Pulmonary artery endothelial cell (primary cell): Measurements from ENCODE around the gene GADD45GIP1. TPM values are rescaled to one million over a fixed set of nuclear protein-coding genes. Genes with fewer than 3 reads are reported as not detected.
"Not testable (repeated sequence)": the region's sequence is repeated elsewhere in the genome, so short reads cannot be mapped to it uniquely, and the experiment has no call there.

Source experiments
- DNase-seq: peaks from one replicate; pipeline ENCODE4 v3.0.0-alpha.2; 2011; ENCODE audit warnings: low read depth, low spot score
- total RNA-seq: library from RNA; depleted of rRNA; stranded (reverse); fragments of >200 nt; gene quantifications from 2 replicates; pipeline ENCODE4 v1.2.3, GENCODE V29; 2014

GADD45GIP1 gene
- total RNA-seq, 1 donor from 2014 or later, result 33.3 TPM

DNA sequence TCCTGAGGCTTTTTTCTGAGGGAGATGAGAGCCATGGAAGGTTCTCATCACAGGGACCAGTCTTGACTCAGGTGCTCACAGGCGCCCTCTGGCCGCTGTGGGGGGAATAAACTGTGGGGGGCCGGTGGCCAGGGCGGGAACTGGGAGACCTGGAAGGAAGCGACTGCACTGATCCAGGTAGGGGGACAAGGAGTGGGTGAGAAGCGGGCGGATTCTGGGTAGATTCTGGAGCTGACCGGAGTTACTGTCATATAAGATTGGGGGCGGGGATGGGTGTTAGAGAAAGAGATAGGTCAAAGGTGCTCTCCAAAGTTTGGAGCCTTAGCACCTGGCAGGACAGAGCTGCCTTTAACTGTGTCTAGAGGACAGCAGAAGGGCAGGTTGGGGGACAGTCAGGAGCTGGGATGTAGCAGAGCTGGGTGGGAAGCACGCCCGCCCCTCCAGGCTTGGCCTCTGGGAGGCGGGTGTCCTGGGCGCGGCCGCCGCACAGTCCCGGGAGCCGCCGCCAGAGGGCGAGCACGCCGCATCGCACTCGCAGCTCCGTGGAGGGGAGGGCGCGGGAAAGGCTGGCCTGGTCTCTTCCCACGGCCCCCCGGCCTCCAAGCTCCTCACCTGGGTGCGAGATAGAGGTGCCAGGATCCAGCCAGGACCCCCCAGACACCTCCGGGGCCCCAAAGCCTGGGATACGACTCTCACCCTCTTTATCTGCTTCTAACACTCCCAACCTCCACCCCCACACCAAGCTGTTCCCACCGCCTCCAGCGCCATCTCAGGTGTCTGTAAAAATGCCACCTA is 8.2 kb upstream of the GADD45GIP1 start:
- DNase-seq, result no peak

DNA sequence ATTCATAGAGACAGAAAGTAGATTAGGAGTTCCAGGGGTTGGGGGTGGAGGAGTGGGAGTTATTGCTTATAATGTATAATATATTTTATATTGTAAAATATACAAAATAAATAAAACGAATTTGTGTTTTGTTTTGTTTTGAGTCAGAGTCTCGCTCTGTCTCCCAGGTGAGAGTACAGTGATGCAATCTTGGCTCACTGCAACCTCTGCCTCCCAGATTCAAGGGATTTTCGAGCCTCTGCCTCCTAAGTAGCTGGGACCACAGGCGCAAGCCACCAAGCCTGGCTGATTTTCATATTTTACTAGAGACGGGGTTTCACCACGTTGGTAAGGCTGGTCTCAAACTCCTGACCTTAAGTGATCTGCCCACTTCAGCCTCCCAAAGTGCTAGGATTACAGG is 2.5 kb upstream of the GADD45GIP1 start:
- no peak for DNase-seq

- not testable (repeated sequence) for DNase-seq
Measured at GRCh38 chr19:12957389-12957952, 448 bp upstream of the GADD45GIP1 start.

DNA sequence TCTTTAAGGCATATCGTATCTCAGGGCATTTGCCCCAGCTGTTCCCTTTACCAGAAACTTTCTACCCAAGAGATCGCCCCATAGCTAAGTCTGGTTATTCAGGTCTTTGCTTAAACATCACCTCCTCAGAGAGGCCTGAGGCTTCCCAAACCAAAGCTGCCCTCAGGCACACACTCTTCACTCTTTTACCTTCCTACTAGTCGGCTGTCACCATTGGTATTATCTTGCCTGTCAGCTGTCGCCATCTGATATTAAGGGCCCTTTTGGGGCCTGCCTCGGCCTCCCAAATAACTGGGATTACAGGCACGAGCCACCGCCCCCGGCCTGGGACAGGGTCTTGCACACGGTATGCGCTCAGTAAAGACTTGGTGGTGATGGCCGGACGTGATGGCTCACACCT is 1.0 kb downstream of the GADD45GIP1 start:
- DNase-seq, result no peak

- not testable (repeated sequence) for DNase-seq
Measured at GRCh38 chr19:12955575-12955974, 1.4 kb downstream of the GADD45GIP1 start.

GRCh38 chr19:12954612-12954962 is 2.4 kb downstream of the GADD45GIP1 start:
- no peak for DNase-seq

- DNase-seq, result no peak
Measured at GRCh38 chr19:12953799-12954611, 3.0 kb downstream of the GADD45GIP1 start.

- DNase-seq, result no peak
Measured at GRCh38 chr19:12953138-12953798, 3.8 kb downstream of the GADD45GIP1 start.

DNA sequence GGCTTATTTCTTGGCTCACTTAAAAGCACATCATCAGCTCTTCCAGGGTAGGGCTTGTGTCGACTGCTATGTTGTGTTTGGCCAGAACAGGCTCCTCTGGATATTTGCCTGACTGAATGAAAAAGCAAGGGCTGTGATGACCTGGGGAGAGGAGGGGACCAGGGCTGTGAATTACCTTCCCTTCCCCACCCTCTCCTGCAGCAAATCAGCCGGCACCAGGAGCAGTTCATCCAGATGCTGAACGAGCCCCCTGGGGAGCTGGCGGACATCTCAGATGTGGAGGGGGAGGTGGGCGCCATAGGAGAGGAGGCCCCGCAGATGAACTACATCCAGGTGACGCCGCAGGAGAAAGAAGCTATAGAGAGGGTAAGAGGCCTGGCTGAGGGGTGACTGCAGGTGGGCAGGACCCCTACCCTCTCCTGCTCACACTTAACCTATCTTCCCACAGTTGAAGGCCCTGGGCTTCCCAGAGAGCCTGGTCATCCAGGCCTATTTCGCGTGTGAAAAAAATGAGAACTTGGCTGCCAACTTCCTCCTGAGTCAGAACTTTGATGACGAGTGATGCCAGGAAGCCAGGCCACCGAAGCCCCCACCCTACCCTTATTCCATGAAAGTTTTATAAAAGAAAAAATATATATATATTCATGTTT is 4.4 kb downstream of the GADD45GIP1 start:
- DNase-seq, result no peak

DNA sequence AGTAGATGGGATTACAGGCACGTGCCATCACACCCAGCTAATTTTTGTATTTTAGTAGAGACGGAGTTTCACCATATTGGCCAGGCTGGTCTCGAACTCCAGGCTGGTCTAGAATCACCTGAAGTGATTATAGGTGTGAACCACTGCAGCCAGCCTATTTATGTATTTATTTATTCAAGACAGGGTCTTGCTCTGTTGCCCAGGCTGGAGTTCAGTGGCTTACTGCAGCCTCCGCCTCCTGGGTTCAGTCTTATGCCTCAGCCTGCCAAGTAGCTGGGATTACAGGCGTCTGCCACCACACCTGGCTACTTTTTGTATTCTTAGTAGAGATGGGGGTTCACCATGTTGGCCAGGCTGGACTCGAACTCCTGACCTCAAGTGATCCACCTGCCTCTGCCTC is 5.0 kb downstream of the GADD45GIP1 start:
- not testable (repeated sequence) for DNase-seq

DNA sequence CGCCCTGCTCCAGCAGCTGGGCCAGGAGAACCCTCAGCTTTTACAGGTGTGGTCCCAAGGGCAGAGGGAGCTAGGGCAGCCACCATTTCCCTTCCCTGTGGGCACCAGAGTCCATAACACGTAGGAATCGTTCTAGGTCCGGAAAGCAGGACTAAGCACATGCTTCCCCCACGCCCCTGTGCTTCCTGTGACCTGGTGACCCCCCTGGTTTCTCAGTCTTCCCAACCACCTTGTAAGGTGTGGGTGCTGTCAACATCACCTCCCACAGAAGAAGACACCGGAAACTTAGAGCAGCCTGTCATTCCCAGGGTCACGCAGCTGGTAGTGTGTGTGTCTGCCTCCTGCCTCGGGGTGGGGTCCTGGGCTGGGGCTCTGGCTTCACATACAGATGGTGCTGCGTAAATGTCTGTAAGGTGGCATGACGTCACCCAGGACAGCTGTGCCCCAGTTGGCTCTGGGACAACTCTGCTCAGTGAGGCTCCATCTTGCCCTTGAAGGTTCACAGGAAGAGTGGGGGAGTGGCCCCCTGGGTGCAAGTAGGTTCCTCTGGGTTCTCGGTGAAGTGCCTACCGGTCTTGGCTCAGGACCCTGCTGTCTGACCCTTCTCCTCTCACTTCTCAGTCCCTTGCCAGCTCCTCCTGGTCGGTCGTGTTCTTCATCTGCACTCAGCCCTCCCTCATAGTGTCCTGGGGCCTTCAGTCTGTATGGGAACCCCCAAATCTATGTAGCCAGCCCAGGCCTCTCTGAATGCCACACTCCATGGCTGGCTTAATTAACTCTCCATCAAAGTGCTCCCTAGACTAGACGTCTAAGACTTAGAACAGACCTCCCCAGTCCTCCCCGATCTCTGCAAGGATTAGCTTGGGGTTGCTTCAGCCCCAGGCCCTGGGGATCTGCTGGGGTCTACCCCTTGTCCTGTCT is 7.4 kb downstream of the GADD45GIP1 start:
- no peak for DNase-seq

DNA sequence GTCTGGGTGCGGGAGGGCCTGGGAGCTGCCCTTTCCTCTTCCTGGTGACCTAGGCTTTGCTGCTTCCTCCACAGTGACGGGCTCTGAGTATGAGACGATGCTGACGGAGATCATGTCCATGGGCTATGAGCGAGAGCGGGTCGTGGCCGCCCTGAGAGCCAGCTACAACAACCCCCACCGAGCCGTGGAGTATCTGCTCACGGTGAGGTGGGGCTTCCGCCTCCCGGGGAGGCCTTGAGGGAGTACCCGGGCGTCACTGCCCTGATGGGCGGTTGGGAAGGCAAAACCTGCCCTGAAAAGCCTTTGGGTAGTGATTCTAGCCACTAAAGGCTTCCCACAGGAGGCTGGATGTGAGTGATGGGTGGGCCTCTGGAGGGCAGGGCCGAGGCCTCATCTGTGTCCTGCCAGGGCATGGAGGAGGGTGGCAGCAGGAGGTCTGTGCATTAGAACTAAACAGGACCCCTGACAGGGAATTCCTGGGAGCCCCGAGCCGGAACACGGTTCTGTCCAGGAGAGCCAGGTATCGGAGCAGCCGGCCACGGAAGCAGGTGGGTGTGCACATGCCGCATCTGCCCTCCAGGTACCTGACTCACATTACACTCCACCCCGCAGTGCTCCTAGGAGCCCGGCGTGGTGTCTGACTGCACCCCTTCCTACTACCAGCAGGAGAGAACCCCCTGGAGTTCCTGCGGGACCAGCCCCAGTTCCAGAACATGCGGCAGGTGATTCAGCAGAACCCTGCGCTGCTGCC is 8.2 kb downstream of the GADD45GIP1 start:
- no peak for DNase-seq

DNA sequence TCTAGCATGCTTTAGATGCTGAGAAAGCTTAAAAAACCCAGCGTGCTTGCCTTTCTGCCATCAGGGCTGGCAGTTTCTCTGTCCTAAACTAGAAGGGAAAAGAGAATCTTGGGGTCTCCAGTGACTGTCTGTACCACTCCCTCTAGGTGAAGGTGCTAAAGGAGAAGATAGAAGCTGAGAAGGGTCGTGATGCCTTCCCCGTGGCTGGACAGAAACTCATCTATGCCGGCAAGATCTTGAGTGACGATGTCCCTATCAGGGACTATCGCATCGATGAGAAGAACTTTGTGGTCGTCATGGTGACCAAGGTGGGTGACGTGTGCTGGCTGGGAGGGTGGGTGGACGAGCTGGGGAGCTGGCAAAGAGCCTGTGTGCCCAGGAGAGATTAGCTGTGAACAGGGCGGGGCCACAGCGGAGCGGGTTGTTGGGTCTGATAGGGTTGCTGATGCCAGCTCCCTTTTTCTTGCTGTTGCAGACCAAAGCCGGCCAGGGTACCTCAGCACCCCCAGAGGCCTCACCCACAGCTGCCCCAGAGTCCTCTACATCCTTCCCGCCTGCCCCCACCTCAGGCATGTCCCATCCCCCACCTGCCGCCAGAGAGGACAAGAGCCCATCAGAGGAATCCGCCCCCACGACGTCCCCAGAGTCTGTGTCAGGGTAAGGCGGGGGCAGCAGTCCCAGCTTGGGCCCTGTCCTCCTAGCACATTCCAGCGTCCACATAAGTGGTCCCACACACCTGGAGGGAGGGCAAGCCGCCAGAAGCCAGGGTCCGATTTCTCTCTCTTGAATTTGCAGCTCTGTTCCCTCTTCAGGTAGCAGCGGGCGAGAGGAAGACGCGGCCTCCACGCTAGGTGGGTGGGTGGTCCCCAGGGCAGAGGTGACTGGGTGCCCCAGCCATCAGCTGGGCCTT is 9.1 kb downstream of the GADD45GIP1 start:
- DNase-seq, result no peak

DNA sequence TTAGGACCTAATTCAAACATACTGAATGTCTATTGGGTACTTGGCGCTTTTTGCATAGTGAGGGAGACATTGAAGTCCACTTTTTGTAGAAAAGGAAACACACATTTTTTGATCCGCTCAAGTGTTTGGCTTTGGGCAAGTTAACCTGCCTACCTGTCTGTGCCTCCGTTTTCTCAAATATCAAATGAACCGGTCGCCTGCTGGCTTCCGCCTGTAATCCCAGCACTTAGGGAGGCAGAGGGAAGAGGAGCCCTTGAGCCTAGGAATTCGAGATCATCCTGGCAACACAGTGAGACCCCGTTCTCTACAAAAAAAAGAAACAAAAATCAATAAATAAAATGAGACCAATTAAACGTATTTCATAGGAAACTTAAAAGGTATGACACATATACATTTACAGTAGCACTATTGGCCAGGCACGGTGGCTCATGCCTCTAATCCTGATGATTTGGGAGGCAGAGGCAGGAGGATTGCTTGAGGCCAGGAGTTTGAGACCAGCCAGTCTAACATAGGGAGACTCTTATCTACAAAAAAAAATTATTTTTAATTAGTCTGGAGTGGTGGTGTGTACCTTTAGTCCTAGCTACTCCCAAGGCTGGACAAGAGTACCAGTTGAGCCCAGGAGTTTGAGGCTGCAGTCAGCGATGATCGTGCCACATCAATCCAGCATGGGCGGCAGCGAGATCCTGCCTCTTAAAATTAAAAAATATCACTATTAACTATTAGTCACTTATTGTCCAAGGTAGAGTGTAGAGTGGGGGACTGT is 10.1 kb downstream of the GADD45GIP1 start:
- DNase-seq, result no peak

GRCh38 chr19:12946092-12946721 is 10.8 kb downstream of the GADD45GIP1 start:
- no peak for DNase-seq

- peak; percentile 88 for DNase-seq
Measured at GRCh38 chr19:12945479-12946091, 11.4 kb downstream of the GADD45GIP1 start, which contains the start of gene RAD23A. Gene RAD23A (plus strand): TSS chr19:12945862. CDS start chr19:12945949, 87 bp downstream.
